Measurements from ENCODE around the gene DPH1.

Gene DPH1

DNA sequence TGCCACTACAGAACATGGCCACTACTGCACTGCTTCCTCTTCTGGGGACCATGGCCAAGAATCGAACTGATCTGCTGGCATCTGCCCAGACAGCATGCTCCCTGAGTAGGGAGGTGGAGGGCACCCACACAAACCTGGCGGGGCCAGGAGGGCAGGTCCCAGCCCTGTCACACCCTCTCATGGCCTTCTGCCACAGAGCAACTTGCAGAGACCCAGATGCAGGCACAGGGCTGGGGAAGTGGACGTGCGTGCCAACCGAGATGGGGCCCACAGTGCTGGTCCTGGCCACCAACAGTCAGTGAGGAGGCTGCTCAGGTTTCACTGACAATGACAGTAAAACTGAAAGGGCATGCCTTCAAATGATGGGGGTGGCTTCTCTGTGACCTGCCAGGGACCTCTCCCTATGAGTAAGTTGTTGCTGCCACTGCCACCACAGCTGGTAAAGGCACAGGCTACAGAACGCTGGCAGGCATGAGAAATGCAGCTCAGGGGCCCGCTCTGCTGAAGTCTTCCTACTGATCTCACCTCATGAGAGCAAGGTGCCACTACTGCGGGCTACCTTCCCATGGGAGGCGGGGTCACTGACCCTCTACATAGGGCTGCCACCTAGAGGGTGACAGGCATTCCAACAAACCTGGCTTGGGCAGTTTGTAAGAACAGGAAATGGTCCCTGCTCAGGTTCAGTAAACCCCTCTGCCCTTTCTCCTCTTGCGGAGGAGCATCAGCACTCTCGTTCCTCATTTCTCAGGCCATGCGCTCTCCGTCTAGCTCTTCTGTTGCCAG is 40.5 kb downstream of the DPH1 start:
- H3K4me1 ChIP-seq (ENCODE audit: control insufficient read depth, low read depth, low read length) = peaks cover under 1% of the 10 kb centered on the region
- H3K27me3 ChIP-seq (ENCODE audit: control insufficient read depth, insufficient read depth, low read length) = no peaks in the 10 kb centered on the region
- H3K9me3 ChIP-seq (ENCODE audit: control insufficient read depth, low read depth, low read length) = no peaks in the 10 kb centered on the region
- no peaks in the 10 kb centered on the region for H3K36me3 ChIP-seq (ENCODE audit: control insufficient read depth, low read depth, low read length)
- no peak overlapping the region for H3K9ac ChIP-seq (ENCODE audit: low read length)
- no peak overlapping the region for H3K4me3 ChIP-seq (ENCODE audit: low read length)
- H3K27ac ChIP-seq (ENCODE audit: low read length) = no peak overlapping the region

DNA sequence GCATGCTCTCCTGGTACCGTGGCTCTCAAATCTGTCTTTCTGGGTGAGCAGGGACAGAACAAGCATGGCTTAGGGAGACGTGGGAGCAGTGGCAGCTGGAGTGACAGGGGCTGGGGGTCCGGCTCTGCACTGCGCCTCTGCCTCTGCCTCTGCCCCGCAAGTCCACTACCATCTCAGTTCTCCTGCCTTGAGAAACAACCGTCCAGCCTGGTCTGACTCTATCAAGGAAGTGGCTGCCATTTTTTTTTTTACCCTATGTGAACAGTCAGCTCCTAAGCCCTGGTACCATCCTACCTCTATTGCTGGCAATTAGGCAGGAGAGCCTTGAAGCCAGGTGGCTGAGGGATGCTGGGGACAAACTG is 41.1 kb downstream of the DPH1 start:
- Histone ChIP-seq H3K9me3 (ENCODE audit: control insufficient read depth, low read depth, low read length) (no peaks in the 10 kb centered on the region), H3K9ac (ENCODE audit: low read length) (no peak overlapping the region), H3K4me3 (ENCODE audit: low read length) (no peak overlapping the region), H3K36me3 (ENCODE audit: control insufficient read depth, low read depth, low read length) (no peaks in the 10 kb centered on the region), H3K4me1 (ENCODE audit: control insufficient read depth, low read depth, low read length) (peaks cover 5% of the 10 kb centered on the region), H3K27me3 (ENCODE audit: control insufficient read depth, insufficient read depth, low read length) (no peaks in the 10 kb centered on the region), H3K27ac (ENCODE audit: low read length) (no peak overlapping the region)

DNA sequence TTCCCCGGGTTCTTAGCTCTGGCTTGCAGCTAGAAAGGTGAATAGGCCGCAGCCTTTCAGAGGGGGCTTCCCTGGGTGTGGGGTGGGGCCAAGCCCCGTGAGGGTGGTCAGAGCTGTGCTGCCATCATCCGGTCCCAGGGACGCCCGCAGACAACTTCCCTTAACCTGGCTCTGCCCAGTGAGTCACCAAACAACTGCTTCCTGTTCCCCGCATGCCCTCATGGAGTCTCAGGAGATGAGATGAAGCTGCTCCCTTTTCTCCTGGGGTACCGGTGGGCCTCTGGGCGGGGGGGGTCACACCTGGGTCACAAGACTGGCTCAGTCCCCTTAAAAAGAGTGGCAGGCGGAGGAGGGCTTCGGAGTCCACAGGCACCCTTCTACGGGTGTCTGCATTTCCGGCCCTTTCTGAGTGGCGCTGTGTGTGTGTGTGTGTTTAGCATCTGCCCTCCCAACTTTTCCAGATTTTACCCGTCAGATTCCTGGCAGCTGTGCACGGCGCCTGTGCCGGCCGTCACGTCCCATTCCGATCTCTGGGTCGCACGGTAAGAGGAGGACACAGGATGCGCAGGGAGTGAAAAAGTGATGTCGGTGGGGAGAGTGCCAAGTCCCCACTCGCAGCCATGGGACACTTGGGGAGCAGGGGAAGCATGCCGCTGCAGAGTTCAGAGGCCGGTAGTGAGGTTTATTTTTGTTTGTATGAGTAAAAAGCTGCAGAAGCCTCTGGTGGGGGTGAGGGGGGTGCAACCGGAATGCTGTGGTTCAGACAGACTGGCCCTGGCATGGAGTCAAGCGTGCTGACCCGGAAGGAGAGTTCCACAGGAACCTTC is 41.7 kb downstream of the DPH1 start:
- no peak overlapping the region for H3K27ac ChIP-seq (ENCODE audit: low read length)
- no peaks in the 10 kb centered on the region for H3K9me3 ChIP-seq (ENCODE audit: control insufficient read depth, low read depth, low read length)
- H3K9ac ChIP-seq (ENCODE audit: low read length) = no peak overlapping the region
- H3K36me3 ChIP-seq (ENCODE audit: control insufficient read depth, low read depth, low read length) = no peaks in the 10 kb centered on the region
- H3K4me1 ChIP-seq (ENCODE audit: control insufficient read depth, low read depth, low read length) = peaks cover 5% of the 10 kb centered on the region
- no peaks in the 10 kb centered on the region for H3K27me3 ChIP-seq (ENCODE audit: control insufficient read depth, insufficient read depth, low read length)
- H3K4me3 ChIP-seq (ENCODE audit: low read length) = no peak overlapping the region

DNA sequence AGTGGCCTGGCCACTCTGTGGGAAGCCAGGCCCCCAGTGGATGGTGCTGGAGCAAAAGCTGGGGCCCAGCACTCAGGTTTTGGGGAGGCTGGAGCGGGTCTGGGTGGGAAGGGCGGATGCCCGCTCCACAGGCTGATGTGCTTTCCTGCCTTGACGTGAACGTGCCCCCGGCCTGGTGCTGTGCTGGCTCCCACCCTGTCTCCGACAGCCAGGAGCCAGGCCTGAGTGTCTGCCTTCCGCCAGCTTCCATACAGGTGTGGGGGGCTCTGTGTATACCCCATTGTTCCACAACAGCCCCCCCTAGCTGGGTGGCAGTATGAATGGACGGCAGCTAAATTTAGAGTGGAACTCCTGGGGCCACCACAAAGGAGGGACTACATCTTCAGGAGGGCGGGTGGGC is 45.0 kb downstream of the DPH1 start:
- Histone ChIP-seq H3K9me3 (ENCODE audit: control insufficient read depth, low read depth, low read length) (no peaks in the 10 kb centered on the region), H3K4me1 (ENCODE audit: control insufficient read depth, low read depth, low read length) (peaks cover 5% of the 10 kb centered on the region)

DNA sequence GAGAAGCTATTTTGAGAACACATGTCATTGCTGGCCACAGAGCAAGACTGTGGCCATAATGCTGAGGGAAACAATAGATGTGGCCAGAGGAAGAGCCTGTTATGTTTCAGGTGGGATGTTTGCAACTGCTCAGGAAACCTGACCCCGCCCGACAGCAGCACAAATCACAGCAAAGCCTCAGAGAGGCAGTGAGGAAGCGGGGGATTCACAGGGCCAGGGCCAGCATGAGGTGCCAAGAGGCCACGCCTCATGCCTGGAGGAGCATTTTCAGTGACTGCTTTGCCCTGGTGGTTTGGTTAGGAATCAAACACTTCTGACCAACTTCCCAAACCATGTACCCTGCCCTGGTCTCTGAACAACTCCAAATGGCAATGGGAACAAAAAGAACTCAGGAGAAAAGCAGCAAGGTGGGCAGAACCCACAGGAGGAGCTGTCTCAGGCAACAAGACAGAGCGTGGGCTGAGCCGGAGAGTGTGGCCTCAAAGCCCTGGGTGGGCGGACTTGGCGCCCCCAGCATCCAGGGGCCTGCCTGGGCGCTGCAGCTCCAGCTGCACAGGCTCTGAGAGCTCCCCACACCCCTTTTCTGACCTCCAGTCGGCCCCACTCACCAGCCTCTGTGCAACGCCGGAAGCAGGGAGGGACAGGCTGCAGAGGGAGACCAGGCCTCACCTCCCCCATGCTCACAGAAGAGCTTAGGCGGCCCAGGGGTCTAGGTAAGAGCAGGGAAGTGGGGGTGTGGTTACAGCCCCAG is 45.6 kb downstream of the DPH1 start:
- Histone ChIP-seq H3K27me3 (ENCODE audit: control insufficient read depth, insufficient read depth, low read length) (no peaks in the 10 kb centered on the region), H3K4me1 (ENCODE audit: control insufficient read depth, low read depth, low read length) (peaks cover 5% of the 10 kb centered on the region), H3K36me3 (ENCODE audit: control insufficient read depth, low read depth, low read length) (no peaks in the 10 kb centered on the region), H3K4me3 (ENCODE audit: low read length) (no peak overlapping the region), H3K27ac (ENCODE audit: low read length) (no peak overlapping the region), H3K9ac (ENCODE audit: low read length) (no peak overlapping the region), H3K9me3 (ENCODE audit: control insufficient read depth, low read depth, low read length) (no peaks in the 10 kb centered on the region)

More for the DNA sequence above, 45.0 kb downstream of the DPH1 start:
- H3K27me3 ChIP-seq (ENCODE audit: control insufficient read depth, insufficient read depth, low read length) = no peaks in the 10 kb centered on the region
- no peak overlapping the region for H3K9ac ChIP-seq (ENCODE audit: low read length)
- no peaks in the 10 kb centered on the region for H3K36me3 ChIP-seq (ENCODE audit: control insufficient read depth, low read depth, low read length)
- H3K4me3 ChIP-seq (ENCODE audit: low read length) = no peak overlapping the region
- H3K27ac ChIP-seq (ENCODE audit: low read length) = no peak overlapping the region

DNA sequence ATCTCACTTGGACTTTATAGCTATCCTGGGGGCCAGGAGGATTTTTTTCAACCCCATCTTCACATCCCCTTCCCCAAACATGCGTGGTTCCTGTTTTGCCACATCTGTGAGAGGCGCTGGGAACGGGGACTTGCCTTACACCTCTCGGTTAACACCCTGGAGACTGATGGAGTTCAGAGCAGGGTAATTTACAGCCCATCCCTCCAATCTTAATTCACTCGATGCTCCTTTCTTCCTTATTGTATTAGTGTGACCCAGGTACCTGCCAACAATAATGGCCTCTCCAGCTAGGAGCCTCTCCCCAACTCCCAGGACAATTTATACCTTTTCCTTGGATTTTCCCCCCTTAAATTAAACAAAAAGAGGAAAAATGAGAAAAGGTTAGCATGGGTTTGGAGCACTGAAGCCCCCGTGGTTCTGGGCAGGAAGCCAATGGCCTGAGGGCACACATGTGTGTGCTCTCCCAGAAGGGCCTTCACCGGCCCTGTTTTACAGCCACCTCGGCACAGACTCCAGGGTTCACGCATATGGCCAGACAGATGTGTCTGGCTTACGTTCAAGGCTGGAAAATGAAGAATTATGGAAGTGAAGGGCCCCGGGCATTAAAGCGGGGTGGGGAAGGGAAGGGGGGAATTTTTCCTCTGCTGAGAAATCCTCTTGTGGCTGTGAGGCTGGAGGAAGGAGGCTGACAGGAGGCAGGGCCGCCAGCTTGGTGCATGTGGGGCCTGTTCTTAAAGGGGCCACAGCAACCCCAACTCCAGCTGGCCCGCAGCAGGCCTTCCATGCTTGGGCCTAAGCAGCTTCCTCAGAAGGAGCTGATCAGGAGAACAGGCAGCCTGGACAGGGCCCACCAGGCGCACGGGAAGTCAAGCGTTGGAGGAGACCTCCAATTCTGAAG is 46.4 kb downstream of the DPH1 start:
- Histone ChIP-seq H3K9me3 (ENCODE audit: control insufficient read depth, low read depth, low read length) (no peaks in the 10 kb centered on the region), H3K9ac (ENCODE audit: low read length) (no peak overlapping the region), H3K27ac (ENCODE audit: low read length) (no peak overlapping the region), H3K27me3 (ENCODE audit: control insufficient read depth, insufficient read depth, low read length) (no peaks in the 10 kb centered on the region), H3K36me3 (ENCODE audit: control insufficient read depth, low read depth, low read length) (peaks cover 6% of the 10 kb centered on the region), H3K4me3 (ENCODE audit: low read length) (no peak overlapping the region), H3K4me1 (ENCODE audit: control insufficient read depth, low read depth, low read length) (peaks cover 5% of the 10 kb centered on the region)

DNA sequence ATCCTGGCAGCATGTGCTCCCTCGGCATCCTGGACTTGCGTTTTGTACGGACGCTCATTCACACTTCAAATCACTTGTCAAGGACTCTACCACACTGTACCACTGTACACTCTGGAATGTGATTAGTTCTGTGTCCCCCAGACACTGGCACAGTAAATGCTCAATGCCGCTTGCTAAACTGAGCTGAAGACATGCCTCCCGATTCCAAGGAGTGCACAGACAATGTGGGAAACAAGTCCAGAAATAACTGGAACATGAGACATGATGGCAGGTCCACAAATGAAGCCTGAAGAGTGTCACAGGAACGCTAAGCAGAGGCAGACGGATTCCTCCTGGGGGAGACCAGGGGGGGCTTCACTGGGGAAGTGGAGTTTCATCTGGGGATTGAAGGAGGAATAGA is 47.1 kb downstream of the DPH1 start:
- Histone ChIP-seq H3K9me3 (ENCODE audit: control insufficient read depth, low read depth, low read length) (no peaks in the 10 kb centered on the region), H3K4me1 (ENCODE audit: control insufficient read depth, low read depth, low read length) (peaks cover 5% of the 10 kb centered on the region), H3K4me3 (ENCODE audit: low read length) (no peak overlapping the region), H3K27ac (ENCODE audit: low read length) (no peak overlapping the region), H3K36me3 (ENCODE audit: control insufficient read depth, low read depth, low read length) (peaks cover 6% of the 10 kb centered on the region), H3K27me3 (ENCODE audit: control insufficient read depth, insufficient read depth, low read length) (no peaks in the 10 kb centered on the region), H3K9ac (ENCODE audit: low read length) (no peak overlapping the region)

DNA sequence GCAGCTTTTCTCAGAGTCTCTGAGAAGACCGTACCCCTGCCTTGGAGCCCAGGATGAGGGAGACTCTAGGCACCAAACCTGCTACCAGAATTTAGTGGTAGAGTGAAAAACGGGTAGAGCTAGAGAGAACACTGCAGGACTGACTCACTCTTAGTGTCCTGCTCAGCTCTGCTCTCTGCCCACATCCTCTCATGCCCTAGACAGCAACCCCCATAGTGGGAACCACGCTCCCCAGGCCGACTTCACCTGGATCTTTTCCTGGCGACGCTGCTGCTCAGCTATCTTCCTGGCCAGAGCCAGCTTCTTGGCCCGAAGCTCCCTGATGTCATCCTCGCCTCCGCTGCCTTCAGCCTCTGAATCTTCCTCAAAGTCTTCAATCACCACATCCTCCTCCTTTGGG is 51.6 kb downstream of the DPH1 start:
- H3K9ac ChIP-seq (ENCODE audit: low read length) = no peak overlapping the region
- H3K9me3 ChIP-seq (ENCODE audit: control insufficient read depth, low read depth, low read length) = no peaks in the 10 kb centered on the region
- no peaks in the 10 kb centered on the region for H3K4me1 ChIP-seq (ENCODE audit: control insufficient read depth, low read depth, low read length)
- no peaks in the 10 kb centered on the region for H3K27me3 ChIP-seq (ENCODE audit: control insufficient read depth, insufficient read depth, low read length)
- H3K4me3 ChIP-seq (ENCODE audit: low read length) = no peak overlapping the region
- H3K36me3 ChIP-seq (ENCODE audit: control insufficient read depth, low read depth, low read length) = peaks cover 6% of the 10 kb centered on the region
- no peak overlapping the region for H3K27ac ChIP-seq (ENCODE audit: low read length)

DNA sequence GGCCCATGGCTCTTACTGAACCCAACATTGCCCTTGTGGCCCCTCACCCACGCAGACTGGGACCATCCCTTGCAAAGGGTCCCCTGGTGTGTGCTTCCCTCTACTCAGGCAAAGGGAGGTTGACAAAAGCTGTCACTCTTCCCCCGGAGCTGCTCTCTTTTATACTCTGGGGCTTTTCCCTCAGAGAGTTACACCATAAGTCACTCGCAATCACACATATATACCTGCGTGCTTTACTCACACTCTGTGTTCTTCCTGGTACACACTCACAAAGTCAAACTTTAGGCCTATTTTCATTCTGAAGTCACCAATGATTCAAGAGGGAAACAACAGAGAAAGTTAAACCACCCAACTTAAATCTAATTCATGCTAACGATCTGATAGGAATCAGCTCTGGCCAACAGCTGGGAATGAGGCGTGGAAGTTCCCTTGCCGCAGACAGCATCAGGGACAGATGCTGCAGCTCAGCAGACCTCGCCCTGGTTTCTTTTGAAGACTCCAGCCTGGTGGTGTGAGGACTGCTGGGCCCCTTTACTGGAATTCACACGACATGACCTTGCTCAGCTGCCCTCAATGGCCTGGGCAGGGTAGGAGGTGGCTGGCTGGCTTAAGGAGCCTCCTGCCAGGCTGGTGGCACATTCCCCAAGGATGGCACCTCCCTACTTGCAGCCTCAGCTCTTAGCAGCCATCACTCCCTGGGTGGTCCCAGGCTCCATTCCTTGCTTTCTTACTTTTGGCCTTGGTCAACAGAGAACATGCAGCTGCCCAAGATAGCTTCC is 52.2 kb downstream of the DPH1 start:
- Histone ChIP-seq H3K27ac (ENCODE audit: low read length) (no peak overlapping the region), H3K36me3 (ENCODE audit: control insufficient read depth, low read depth, low read length) (peaks cover 6% of the 10 kb centered on the region), H3K4me1 (ENCODE audit: control insufficient read depth, low read depth, low read length) (no peaks in the 10 kb centered on the region)

DNA sequence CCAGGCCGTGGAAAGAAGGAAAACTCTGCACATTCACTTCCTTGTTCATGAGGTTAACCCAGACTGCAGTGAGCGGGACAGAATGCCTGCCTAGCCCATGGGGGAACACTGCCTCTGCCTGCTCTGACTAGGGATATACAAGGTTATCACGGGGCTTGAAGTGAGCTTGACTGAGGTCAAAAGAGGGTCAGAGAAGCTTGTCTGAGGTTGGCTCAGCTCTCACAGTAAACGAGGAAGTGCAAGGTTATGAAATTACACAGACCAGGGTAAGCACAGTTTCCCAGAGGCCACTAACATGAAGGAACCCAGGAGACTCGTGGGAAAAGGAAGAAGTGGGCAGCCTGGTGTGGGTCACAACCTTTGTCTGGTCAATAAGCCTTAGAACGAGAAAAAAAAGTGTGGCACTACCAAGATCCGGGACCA is 53.7 kb downstream of the DPH1 start:
- no peak overlapping the region for H3K27ac ChIP-seq (ENCODE audit: low read length)
- no peak overlapping the region for H3K4me3 ChIP-seq (ENCODE audit: low read length)
- no peak overlapping the region for H3K9ac ChIP-seq (ENCODE audit: low read length)
- no peaks in the 10 kb centered on the region for H3K27me3 ChIP-seq (ENCODE audit: control insufficient read depth, insufficient read depth, low read length)
- peaks cover 6% of the 10 kb centered on the region for H3K36me3 ChIP-seq (ENCODE audit: control insufficient read depth, low read depth, low read length)
- H3K9me3 ChIP-seq (ENCODE audit: control insufficient read depth, low read depth, low read length) = no peaks in the 10 kb centered on the region
- peaks cover 7% of the 10 kb centered on the region for H3K4me1 ChIP-seq (ENCODE audit: control insufficient read depth, low read depth, low read length)

More for the DNA sequence above, 52.2 kb downstream of the DPH1 start:
- H3K4me3 ChIP-seq (ENCODE audit: low read length) = no peak overlapping the region
- no peaks in the 10 kb centered on the region for H3K9me3 ChIP-seq (ENCODE audit: control insufficient read depth, low read depth, low read length)
- H3K27me3 ChIP-seq (ENCODE audit: control insufficient read depth, insufficient read depth, low read length) = no peaks in the 10 kb centered on the region
- no peak overlapping the region for H3K9ac ChIP-seq (ENCODE audit: low read length)
